ENCODE results near the gene DNAJC13.

DNAJC13 gene

GRCh38 chr3:132406587-132406986 is 10.7 kb upstream of the DNAJC13 start:
- Histone ChIP-seq H3K27ac (replicated peaks) (no peak overlapping the region), H3K27me3 (ENCODE audit: insufficient read depth, poor library complexity, severe bottlenecking) (no peaks in the 10 kb centered on the region), H3K4me3 (replicated peaks; ENCODE audit: insufficient read depth, low read length) (no peak overlapping the region)
- DNase-seq (ENCODE audit: low read depth in 1 of 2, low spot score in 1 of 2): no peak
- TF ChIP-seq, protein P1, sequence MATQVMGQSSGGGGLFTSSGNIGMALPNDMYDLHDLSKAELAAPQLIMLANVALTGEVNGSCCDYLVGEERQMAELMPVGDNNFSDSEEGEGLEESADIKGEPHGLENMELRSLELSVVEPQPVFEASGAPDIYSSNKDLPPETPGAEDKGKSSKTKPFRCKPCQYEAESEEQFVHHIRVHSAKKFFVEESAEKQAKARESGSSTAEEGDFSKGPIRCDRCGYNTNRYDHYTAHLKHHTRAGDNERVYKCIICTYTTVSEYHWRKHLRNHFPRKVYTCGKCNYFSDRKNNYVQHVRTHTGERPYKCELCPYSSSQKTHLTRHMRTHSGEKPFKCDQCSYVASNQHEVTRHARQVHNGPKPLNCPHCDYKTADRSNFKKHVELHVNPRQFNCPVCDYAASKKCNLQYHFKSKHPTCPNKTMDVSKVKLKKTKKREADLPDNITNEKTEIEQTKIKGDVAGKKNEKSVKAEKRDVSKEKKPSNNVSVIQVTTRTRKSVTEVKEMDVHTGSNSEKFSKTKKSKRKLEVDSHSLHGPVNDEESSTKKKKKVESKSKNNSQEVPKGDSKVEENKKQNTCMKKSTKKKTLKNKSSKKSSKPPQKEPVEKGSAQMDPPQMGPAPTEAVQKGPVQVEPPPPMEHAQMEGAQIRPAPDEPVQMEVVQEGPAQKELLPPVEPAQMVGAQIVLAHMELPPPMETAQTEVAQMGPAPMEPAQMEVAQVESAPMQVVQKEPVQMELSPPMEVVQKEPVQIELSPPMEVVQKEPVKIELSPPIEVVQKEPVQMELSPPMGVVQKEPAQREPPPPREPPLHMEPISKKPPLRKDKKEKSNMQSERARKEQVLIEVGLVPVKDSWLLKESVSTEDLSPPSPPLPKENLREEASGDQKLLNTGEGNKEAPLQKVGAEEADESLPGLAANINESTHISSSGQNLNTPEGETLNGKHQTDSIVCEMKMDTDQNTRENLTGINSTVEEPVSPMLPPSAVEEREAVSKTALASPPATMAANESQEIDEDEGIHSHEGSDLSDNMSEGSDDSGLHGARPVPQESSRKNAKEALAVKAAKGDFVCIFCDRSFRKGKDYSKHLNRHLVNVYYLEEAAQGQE (IDR thresholded peaks at IDR 0.05; ENCODE audit: insufficient replicate concordance, low read depth): no peak
- no peak for TF ChIP-seq CTCF (IDR thresholded peaks at IDR 0.05; ENCODE audit: insufficient read depth, low read length)
- TF ChIP-seq POLR2AphosphoS5 (IDR thresholded peaks at IDR 0.05; ENCODE audit: low read depth): no peak
- no peak for TF ChIP-seq GABPA (IDR thresholded peaks at IDR 0.05; ENCODE audit: low read depth)
- no peak for TF ChIP-seq SPI1 (IDR thresholded peaks at IDR 0.05; ENCODE audit: borderline replicate concordance, low read depth)

- Histone ChIP-seq H3K27me3 (ENCODE audit: insufficient read depth, poor library complexity, severe bottlenecking) (no peaks in the 10 kb centered on the region), H3K4me3 (replicated peaks; ENCODE audit: insufficient read depth, low read length) (no peak overlapping the region), H3K27ac (replicated peaks) (no peak overlapping the region)
- DNase-seq (ENCODE audit: low read depth in 1 of 2, low spot score in 1 of 2): no peak
- TF ChIP-seq SPI1 (IDR thresholded peaks at IDR 0.05; ENCODE audit: borderline replicate concordance, low read depth) (peak; percentile 80), CTCF (IDR thresholded peaks at IDR 0.05; ENCODE audit: insufficient read depth, low read length) (no peak), GABPA (IDR thresholded peaks at IDR 0.05; ENCODE audit: low read depth) (no peak)
These were observed 10.3 kb upstream of the DNAJC13 start for GRCh38 chr3:132407025-132407424.

DNA sequence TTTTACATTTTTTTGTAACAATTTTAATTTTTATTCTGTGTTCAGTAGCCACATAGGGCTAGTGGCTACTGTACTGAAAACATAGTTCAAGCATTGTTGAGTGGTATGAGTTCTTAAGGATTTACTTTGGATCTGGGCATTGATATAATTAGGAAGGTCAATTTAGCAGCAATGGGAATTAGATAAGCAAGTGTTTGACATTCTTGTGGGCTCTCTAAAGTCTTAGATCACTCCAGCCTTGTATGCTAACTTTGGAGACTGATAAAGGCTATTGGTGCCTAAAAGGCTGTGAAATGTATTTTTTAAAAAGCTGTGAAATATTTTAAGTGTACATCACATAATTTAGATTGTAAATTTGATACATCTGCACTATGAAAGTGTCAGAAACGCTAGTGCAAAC is 2.5 kb upstream of the DNAJC13 start:
- H3K27ac ChIP-seq (replicated peaks): no peak overlapping the region
- TF ChIP-seq POLR2AphosphoS5 (IDR thresholded peaks at IDR 0.05; ENCODE audit: low read depth): no peak
- TF ChIP-seq SPI1 (IDR thresholded peaks at IDR 0.05; ENCODE audit: borderline replicate concordance, low read depth): no peak
- TF ChIP-seq GABPA (IDR thresholded peaks at IDR 0.05; ENCODE audit: low read depth): no peak
- TF ChIP-seq, protein P1 (IDR thresholded peaks at IDR 0.05; ENCODE audit: insufficient replicate concordance, low read depth): no peak
- TF ChIP-seq CTCF (IDR thresholded peaks at IDR 0.05; ENCODE audit: insufficient read depth, low read length): no peak

GRCh38 chr3:132416161-132416560 is 1.1 kb upstream of the DNAJC13 start:
- H3K27me3 ChIP-seq (ENCODE audit: insufficient read depth, poor library complexity, severe bottlenecking): no peaks in the 10 kb centered on the region
- no peak overlapping the region for H3K27ac ChIP-seq (replicated peaks)
- DNase-seq (ENCODE audit: low read depth in 1 of 2, low spot score in 1 of 2): no peak
- no peak overlapping the region for H3K4me3 ChIP-seq (replicated peaks; ENCODE audit: insufficient read depth, low read length)
- TF ChIP-seq GABPA (IDR thresholded peaks at IDR 0.05; ENCODE audit: low read depth) (no peak), POLR2AphosphoS5 (IDR thresholded peaks at IDR 0.05; ENCODE audit: low read depth) (no peak), CTCF (IDR thresholded peaks at IDR 0.05; ENCODE audit: insufficient read depth, low read length) (no peak), SPI1 (IDR thresholded peaks at IDR 0.05; ENCODE audit: borderline replicate concordance, low read depth) (no peak)
- TF ChIP-seq, protein P1 (IDR thresholded peaks at IDR 0.05; ENCODE audit: insufficient replicate concordance, low read depth): no peak

More for the DNA sequence above, 2.5 kb upstream of the DNAJC13 start:
- DNase-seq (ENCODE audit: low read depth in 1 of 2, low spot score in 1 of 2): no peak
- H3K4me3 ChIP-seq (replicated peaks; ENCODE audit: insufficient read depth, low read length): no peak overlapping the region
- no peaks in the 10 kb centered on the region for H3K27me3 ChIP-seq (ENCODE audit: insufficient read depth, poor library complexity, severe bottlenecking)

All from HL-60 (cell line).